Left hindlimb (tissue), 1 donor: ENCODE results near the gene ACTG1.
A peak's percentile ranks its signal among the peaks of the same experiment; 100 is the strongest.
"Not testable (repeated sequence)": the region's sequence is repeated elsewhere in the genome, so short reads cannot be mapped to it uniquely, and the experiment has no call there.

Experiments
- DNase-seq: peaks from one replicate; pipeline ENCODE4 v3.0.0-alpha.2; 2018

ACTG1 gene

DNA sequence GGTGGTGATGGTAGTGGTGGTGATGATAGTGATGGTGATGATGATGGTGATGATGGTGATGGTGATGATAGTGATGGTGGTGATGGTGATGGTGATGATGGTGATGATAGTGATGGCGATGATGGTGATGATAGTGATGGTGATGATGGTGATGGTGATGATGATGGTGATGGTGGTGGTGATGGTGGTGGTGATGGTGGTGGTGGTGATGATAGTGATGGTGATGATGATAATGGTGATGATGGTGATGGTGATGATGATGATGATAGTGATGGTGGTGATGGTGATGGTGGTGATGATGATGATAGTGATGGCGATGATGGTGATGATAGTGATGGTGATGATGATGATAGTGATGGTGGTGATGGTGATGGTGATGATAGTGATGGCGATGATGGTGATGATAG lies 19.4 kb upstream of the ACTG1 start:
- not testable (repeated sequence) for DNase-seq

DNA sequence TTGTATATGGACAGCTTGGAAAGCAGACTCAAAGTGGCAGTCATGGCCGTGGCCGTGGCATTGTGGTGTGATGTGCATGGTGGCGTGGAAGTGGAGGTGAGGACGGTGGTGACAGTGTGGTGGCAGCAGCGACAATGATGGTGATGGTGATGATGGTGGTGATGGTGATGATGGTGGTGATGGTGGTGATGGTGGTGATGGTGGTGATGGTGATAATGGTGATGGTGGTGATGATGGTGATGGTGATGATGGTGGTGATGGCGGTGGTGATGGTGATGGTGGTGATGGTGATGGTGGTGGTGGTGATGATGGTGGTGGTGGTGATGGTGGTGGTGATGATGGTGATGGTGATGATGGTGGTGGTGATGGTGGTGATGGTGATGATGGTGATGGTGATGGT lies 18.4 kb upstream of the ACTG1 start:
- DNase-seq = not testable (repeated sequence)

DNA sequence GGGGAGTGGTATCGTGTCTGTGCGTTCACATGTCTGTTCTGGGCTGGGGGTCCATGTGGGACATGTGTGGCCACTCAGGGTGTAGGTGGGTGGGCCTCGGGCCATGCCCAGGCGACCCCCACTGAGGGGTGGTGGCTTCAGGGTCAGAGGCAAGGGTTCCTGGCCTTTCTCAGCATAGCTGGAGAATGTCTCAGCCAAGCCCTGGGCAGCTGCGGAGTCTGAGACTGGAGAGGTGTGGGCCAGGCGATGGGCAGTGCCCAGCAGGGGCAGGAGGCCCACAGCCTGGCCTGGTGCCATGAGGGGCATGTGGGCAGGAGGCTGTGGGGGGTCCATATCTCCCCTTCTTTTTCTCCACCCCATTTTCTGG lies 16.8 kb upstream of the ACTG1 start:
- DNase-seq = no peak

DNA sequence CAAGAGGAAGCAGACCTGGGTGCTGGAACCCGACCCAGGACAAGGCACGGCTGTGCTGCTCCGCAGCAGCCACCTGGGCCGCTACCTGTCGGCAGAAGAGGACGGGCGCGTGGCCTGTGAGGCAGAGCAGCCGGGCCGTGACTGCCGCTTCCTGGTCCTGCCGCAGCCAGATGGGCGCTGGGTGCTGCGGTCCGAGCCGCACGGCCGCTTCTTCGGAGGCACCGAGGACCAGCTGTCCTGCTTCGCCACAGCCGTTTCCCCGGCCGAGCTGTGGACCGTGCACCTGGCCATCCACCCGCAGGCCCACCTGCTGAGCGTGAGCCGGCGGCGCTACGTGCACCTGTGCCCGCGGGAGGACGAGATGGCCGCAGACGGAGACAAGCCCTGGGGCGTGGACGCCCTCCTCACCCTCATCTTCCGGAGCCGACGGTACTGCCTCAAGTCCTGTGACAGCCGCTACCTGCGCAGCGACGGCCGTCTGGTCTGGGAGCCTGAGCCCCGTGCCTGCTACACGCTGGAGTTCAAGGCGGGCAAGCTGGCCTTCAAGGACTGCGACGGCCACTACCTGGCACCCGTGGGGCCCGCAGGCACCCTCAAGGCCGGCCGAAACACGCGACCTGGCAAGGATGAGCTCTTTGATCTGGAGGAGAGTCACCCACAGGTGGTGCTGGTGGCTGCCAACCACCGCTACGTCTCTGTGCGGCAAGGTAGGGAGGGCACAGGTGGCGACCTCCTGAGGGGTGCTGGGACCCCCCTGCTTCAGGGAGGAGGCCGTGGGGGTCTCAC lies 16.2 kb upstream of the ACTG1 start:
- no peak for DNase-seq

DNA sequence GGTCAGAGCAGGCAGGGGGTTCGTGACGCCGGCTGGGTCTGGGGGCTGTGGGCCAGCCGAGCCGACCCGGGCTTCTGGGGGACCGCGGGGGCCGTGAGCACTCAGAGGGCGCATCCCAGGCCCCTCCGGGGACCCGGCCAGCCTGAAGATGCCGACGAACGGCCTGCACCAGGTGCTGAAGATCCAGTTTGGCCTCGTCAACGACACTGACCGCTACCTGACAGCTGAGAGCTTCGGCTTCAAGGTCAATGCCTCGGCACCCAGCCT lies 15.7 kb upstream of the ACTG1 start:
- DNase-seq = no peak

DNA sequence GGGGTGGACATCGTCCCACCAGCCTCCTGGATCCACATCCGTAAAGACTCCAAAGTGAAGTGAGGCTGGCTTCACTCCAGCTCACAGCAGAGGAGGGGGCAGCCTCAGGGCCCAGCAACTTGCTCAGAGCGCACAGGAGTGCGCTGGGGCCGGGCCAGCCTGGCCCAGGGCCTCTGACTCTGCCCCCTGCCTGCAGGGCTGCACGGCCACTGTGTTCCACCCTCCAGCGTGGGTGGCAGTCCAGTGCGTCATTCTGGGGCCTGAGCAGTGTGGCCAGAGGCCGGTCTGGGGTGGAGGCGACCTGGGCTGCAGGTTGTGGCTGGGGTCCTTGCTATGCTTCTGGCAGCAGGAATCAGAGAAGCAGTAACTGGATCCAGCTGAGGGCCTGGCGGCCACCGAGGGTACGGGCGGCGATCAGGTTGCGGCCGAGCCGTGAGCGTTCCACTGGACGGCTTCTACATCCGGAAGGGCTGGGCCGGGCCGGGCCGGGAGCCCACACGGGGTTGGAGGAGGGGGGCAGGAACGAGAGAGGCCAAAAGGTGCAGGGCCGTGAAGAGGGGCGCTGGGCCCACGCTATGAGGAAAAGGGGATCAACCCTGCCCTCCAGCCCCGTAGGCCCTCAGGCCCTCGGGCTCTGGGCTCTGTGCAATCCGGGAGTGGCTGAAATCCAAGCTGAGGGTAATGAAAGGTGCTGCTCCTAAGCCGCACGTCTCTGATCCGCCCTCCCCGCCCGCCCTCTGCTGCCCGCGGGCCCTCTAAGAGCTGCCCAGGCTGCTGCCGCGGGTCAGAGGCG lies 15.2 kb upstream of the ACTG1 start, which contains the start of gene FSCN2:
Gene FSCN2 (plus strand): TSS at position 787 of the 793 bp plus-strand sequence. CDS start 155 bp downstream, outside the sequence.
- peak; percentile 58 for DNase-seq

DNA sequence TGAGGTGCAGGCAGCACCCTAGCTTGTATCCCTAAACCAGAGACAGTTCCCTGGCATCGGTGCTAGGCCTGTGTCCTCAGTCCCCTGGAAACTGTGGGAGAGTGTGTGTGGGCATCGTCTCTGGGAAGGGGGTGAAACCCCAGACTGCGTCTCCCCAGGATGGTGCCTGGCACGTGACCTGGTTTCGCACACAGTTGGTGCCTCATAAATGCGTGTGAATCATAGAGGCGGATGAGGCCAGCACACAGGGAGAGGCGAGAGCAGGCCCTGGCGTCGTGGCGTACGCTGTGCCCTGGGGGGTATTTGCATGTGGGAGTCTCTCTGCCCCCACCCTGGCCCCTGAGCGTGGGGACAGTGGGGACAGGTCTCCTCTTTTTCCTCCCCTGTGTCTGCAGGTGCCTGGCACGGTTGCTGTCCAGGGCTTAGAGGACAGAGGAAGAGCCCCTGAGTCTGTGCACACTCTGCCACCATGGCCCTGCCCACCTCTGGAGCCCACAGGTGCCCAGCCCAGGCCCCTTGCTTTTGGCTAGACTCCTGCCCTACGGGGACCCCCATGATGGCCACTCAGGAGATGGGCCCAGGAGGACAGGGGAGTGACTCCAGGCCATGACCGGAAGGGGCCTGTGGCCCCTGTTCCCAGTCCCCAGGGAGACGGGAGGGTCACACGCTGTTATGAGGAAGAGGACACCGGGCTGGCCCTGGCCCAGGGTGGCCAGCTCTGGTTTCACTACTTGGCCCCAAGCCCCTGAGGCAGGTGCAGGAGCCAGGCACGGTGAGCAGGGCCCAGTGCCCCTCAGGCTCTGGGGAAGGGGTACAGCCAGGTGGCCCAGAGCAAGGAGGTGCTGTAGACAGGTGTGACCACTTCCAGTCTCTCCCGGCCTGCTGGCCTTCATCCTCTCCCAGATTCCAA lies 14.3 kb upstream of the ACTG1 start:
- no peak for DNase-seq

DNA sequence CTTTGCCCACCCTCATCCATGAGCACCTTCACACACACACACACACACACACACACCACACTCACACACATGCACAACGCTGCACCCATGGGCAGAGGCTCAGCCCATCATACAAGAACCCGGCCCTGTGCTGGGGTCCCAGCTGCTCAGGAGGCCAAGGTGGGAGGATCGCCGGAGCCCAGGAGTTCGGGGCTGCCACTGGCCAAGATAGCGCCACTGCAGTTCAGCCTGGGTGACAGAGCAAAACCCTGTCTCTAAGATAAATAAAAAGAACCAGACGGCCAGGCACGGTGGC lies 12.2 kb upstream of the ACTG1 start:
- no peak for DNase-seq

DNA sequence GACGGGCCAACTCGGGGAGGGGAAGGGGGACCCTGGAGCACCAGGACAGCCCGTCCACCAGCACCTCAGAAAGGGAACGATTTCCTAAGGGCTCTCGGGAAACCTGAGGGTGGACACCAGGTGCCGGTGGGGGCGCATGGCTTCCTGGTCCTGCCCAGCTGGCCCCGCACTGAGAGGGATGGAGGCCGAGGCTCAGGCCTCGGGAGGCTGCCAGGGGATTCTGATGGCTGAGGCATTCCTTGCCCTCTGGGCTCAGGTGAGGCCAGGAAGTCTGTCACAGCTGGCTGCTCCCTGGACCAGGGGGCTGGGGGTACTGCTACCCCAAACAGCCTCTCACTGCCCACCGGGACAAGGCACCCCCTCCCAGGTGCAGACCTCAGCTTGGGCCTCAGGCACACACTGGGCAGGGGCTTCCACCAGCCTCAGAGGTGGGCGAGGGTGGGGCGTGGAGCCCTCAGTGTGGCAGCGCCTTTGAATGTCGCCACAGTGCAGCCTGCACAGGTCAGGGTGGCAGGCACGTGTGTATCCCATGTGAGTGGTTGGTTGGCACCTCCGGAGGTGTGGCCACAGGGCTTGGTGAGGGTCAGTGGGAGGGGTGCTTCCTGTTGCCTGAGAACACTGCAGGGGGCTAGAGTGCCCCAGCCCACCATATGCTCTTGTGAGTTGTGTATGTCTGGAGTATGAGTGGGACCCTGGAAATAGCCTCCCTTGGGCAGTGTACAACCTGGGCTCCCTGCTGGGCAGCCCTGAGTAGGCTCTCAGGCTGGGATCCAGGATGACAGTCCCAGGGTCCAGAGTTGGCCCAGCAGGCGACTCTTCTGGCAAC lies 11.7 kb upstream of the ACTG1 start:
- no peak for DNase-seq

DNA sequence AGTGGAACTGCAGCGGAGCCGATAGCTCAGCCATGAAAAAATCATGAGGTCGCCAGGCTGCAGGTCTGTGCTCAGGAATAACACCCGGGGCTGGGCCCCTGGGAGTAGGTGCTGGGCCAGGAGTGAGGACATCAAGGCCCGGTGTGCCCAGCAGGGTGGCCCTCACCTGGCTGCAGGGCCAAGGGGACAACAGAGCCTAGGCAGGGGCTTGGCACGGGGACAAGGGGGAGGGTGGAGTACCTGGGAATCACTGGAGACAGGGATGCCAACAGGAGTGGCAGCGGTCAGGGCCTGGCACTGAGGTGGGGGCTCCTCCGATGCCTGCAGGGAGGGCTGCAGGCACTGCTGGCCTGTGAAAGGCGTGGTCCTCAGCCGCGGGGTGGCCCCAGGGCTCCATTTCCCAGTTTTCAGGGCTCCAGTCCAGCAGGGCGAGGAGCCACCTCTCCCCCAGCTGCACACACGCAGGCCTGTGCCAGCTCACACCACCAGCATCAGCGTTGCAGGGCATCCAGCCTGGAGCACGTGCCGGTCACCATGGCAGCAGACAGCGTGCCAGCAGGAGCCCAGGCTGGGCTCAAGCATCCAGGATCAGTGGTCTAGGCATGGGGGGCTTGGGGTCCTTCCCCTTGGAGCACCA lies 10.9 kb upstream of the ACTG1 start:
- DNase-seq = peak; percentile 74

DNA sequence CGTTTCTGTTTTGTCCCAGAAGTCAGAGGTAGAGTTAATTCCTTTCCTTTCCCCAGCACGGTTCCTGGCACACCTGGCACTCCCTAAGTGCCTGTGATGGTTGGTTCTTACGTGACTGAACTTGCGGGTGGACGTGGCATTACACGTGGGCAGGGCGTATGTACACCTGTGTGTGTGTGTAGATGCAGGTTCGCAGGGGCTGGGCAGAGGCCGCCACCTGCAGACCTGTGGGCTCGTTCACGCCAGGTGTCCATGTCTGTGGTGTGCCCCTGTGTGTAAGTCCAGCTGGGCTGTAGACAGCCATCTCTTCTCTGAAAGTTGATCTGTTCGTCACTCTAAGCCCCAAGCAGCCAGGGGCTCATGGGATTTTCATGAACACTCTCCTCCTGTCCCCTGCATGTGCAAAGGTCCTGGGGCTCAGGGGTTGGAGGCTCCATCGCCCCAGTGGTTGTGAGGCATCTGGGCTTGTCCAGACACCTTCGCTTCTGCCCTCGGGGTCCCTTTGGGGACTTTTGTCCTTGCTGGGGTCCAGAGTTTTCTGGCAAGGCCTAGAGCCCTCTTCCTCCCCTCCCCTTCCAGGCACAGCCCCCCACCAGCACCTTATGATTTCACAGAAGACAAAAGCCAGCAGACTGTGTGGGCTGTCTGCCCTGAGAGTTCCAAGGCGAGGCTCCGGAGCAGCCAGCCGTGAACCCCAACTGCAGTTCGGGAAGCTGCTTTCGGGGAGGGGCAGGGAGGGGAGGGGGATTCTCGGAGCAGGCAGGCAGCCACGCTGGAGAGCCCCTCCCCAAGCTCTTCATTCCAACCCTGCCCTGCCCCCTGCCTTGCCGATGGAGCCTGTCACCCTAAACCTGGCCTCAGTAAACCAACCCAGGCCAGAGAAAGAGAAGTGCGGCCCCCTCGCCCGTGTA lies 10.1 kb upstream of the ACTG1 start:
- DNase-seq = no peak

DNA sequence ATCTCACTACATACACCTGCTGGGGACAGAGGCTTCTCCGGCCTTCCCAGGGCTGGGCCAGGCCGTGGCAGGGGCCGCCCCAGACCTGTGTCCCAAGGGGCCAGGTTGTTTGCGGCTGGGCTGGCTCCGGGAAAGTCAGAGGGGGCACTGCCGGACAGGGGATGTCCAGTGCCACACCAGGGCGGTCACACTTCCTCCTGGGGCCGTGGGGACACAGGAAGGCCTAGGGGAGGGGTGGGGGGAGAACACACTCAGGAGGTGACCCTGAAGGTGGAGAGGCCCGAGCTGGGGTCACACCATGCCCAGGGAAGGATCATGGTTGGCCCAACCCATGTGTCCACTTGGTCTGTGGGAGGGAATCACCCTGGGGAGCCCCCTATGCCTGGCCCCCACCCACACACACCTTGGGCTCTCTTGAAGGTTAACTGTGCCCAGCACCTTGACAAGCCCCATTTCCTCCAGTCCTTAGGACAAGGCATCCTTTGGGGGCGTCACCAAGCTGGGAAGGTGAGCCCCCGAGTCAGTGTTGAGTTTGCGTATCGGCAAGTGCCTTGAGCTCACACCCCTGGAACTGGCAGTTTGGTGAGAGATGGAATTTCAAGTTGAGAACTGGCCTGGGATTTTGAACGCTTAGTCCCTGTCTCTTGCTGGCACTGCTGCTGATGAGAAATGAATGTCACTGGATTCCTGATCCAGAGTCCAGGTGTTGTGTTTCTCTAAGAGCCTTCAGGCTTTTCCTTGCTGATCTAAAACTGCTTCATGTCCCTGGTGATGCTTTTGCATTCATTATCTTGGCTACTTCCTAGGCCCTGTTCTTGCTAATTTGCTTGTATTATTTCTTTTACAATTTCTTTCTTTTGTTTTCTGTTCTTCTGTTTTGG lies 7.7 kb upstream of the ACTG1 start:
- DNase-seq = peak; percentile 36

DNA sequence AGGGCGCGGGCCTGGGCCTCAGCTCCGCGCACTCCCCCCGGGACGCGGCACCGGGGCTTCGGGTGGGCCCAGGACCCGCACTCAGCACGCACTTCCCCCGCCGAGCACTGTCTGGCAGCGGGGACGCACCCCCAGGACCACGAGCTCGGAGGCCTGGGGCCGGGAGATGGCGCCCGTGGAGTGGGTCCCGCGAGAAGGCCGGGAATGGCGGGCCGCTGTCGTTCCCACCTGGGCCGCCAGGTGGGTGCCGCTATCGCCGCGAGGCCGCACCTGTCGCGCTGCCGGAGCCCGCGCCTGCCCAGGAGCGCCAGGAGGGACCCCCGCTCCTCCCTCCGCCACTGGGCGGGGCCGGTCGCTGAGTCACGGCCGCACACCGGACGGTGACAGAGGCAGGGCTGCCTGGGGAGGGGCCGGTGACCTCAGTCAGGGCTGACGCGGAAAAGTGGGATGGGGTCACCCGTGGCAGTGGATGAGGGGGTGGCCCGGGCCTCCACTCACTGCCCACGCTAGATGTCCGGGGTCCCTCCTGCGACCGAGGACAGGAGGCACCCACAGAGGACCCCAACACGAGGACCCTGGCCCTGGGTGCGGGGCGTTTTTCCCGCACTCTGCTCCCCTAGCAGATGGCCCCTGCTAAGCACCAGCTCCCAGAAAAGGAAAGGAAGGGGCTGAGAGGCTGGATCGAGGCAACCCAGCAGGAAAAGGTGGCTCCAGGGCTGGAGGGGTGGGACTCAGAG lies 6.9 kb upstream of the ACTG1 start:
- DNase-seq = peak; percentile 46

DNA sequence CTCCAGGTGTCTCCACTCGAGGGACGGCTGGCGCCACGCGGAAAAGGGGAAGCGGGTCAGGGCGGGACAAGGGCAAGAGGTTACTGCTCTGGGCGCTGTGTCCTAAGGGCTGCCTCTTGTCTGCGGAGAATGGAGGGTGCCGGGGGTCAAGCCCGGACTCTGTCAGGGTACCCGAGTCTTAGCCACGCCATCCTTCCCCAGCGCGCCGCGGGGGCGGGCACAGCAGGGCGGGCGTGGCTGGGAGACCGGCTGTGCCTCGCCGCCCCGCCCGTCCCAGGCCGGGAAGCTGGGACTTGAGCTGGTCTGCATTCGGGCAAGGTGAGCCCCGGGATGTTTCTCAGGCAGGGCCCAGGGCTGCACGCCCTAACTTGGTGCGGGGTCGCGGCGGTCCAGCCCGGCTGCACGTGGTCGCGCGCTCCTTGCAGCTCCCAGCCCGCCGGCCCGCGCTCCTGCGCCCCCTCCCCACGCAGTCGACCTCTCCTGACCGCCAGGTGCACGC lies 6.2 kb upstream of the ACTG1 start:
- peak; percentile 45 for DNase-seq

DNA sequence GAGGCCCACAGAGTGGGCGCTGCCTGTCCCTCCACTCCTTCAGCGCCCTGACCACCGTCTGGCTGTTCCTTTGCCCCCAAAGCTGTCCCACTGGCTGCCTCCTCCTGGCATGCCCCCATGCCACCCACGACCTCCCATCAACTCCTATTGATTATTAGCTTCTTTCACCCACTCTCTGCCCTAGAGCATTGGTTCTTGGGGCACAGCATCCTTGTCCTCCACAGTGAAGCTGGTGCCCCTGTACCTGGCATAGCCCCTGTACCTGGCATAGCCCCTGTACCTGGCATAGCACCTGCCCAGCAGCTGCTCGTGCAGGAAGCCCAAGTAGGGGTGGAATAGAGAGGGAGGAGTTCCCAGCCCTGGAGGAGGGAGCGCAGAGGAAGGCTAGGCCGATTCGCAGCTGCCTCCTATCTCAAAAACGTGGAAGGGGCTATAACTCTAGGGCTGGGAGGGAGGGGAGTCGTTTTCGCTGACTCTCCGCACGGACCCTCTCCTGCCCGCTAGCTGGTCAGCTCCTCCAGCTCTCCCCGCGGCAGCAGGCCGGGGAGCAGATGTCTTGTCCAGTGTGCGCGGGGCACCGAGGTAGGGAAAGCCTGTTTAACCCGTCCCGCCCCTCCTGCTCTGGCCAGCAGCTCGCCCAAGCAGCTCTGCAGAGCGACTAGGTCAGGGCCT lies 5.7 kb upstream of the ACTG1 start:
- DNase-seq = peak; percentile 41

DNA sequence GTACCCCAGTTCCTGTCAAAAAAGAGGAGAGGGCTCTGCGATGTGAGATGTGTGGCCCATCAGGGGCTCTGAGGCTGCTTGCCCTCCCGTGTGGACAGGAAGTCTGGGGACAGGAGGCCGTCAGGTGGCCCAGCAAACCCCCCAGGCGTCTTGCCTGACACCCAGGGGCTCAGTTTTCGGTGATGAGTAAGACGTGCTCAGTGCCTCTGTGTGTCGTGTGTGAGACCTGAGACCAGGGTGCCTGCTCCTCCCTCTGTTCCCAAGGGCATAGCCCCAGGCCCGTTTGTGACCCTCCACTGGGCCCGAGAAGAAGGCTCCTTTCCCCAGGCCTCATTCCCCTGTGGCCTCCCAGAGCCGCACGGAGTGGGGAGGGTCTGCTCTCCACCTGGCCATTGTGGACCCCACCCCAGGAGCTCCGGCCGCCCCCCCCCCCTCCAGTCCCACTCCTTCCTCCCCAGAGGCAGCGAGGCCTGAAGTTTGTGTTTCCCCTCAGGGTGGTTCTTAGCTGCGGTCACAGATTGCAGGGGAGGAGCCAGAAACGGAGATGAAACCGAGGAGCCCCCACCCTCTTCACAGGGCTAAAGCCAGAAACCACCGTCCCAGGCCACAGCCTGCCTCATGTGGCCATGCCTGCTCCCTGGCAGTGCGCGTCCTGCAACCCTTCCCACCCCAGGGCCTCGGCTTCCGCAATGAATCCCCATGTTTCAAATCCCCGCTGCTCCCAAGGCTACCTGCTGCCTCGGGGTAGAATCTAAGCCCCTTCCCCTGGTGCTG lies 4.9 kb upstream of the ACTG1 start:
- DNase-seq = peak; percentile 62

DNA sequence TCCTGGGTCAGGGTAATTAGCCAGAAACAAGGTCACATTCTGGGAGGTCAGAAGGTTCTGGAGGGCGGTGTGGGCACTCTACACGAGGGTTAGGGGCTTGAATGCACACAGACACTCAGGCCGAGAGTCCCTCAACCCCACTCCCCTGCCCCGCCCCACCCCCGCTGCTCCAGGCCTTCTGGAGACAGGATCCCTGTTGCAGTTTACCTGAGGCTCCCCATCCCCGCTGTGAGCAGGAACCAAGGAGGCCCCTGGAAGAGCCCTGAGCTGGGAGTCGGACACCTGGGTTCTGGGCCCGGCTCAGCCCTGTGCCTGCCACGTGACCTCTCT lies 4.4 kb upstream of the ACTG1 start:
- DNase-seq = no peak

DNA sequence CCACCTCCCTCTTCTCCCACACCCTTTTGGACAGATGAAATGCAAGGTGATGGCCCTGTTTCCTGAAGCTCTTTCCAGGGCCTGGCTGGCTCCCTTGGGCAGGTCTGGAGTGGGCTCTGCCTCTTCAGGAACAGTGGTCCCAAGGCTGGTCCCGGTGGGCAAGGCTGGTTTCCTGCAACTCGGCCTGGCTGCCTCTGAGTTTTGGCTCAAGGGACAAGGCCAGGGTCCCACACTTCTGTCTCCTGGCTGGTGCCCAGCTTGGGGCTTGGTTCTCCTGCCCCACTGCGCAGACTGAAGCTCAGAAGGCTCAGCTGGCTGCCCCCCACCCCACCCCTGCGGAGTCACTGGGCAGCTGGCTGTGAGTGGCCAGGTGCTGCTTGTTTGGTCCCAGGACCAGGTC lies 3.8 kb upstream of the ACTG1 start:
- no peak for DNase-seq
